Activated T-cell treated with anti-CD3 and anti-CD28 coated beads for 24 hours (primary cell): ENCODE data around the gene SPON2.
"Not testable (repeated sequence)": the region's sequence is repeated elsewhere in the genome, so short reads cannot be mapped to it uniquely, and the experiment has no call there.

ENCODE experiments used
- DNase-seq: peaks from one replicate; pipeline ENCODE4 v3.0.0-alpha.2; 2020; ENCODE audit warnings: low read depth

Gene SPON2

GRCh38 chr4:1151541-1151940 lies 20.8 kb downstream of the SPON2 start:
- no peak for DNase-seq

- no peak for DNase-seq
Measured at GRCh38 chr4:1150875-1151274, 21.5 kb downstream of the SPON2 start.

- no peak for DNase-seq
Measured at GRCh38 chr4:1139860-1140259, 32.5 kb downstream of the SPON2 start.

GRCh38 chr4:1137850-1138249 lies 34.5 kb downstream of the SPON2 start:
- DNase-seq = no peak

GRCh38 chr4:1137063-1137776 lies 35.2 kb downstream of the SPON2 start:
- no peak for DNase-seq

- DNase-seq = no peak
Measured at GRCh38 chr4:1136048-1136447, 36.3 kb downstream of the SPON2 start.

- DNase-seq = no peak
Measured at GRCh38 chr4:1133033-1133432, 39.4 kb downstream of the SPON2 start.

GRCh38 chr4:1130316-1131186 lies 41.8 kb downstream of the SPON2 start:
- DNase-seq = peak; percentile 70

GRCh38 chr4:1126506-1126905 lies 45.9 kb downstream of the SPON2 start:
- no peak for DNase-seq

GRCh38 chr4:1125466-1125865 lies 46.9 kb downstream of the SPON2 start:
- DNase-seq = not testable (repeated sequence)

- no peak for DNase-seq
Measured at GRCh38 chr4:1124818-1125217, 47.6 kb downstream of the SPON2 start.

- no peak for DNase-seq
Measured at GRCh38 chr4:1122505-1122904, 49.9 kb downstream of the SPON2 start.
